ENCODE data around the gene AUNIP.
"Not testable (repeated sequence)": the region's sequence is repeated elsewhere in the genome, so short reads cannot be mapped to it uniquely, and the experiment has no call there.

Gene AUNIP

GRCh38 chr1:25862785-25863485 lies 3.7 kb upstream of the AUNIP start:
- DNase-seq, result no peak

- no peak for DNase-seq
Observed at GRCh38 chr1:25861316-25862286, 2.3 kb upstream of the AUNIP start.

GRCh38 chr1:25858494-25858893 lies 763 bp downstream of the AUNIP start:
- DNase-seq, result no peak

GRCh38 chr1:25856856-25857255 lies 2.4 kb downstream of the AUNIP start:
- no peak for DNase-seq

- DNase-seq, result no peak
Observed at GRCh38 chr1:25854554-25854953, 4.7 kb downstream of the AUNIP start.

GRCh38 chr1:25848531-25848930 lies 10.7 kb downstream of the AUNIP start:
- DNase-seq, result no peak

- no peak for DNase-seq
Observed at GRCh38 chr1:25847929-25848328, 11.3 kb downstream of the AUNIP start.

GRCh38 chr1:25845664-25846063 lies 13.6 kb downstream of the AUNIP start:
- DNase-seq, result no peak

GRCh38 chr1:25844536-25845337 lies 14.5 kb downstream of the AUNIP start:
- no peak for DNase-seq

GRCh38 chr1:25843483-25843882 lies 15.8 kb downstream of the AUNIP start:
- DNase-seq, result no peak

GRCh38 chr1:25839808-25840207 lies 19.4 kb downstream of the AUNIP start:
- DNase-seq, result not testable (repeated sequence)

GRCh38 chr1:25837262-25837875 lies 21.9 kb downstream of the AUNIP start:
- DNase-seq, result no peak

- no peak for DNase-seq
Observed at GRCh38 chr1:25836695-25837094, 22.6 kb downstream of the AUNIP start.

GRCh38 chr1:25834894-25835293 lies 24.4 kb downstream of the AUNIP start:
- no peak for DNase-seq

- no peak for DNase-seq
Observed at GRCh38 chr1:25833158-25833557, 26.1 kb downstream of the AUNIP start.

- DNase-seq, result no peak
Observed at GRCh38 chr1:25832336-25833037, 26.8 kb downstream of the AUNIP start.

GRCh38 chr1:25831569-25832196 lies 27.6 kb downstream of the AUNIP start:
- no peak for DNase-seq

GRCh38 chr1:25829046-25829445 lies 30.2 kb downstream of the AUNIP start:
- no peak for DNase-seq

- no peak for DNase-seq
Observed at GRCh38 chr1:25828491-25828890, 30.8 kb downstream of the AUNIP start.

- no peak for DNase-seq
Observed at GRCh38 chr1:25826571-25826970, 32.7 kb downstream of the AUNIP start.

- DNase-seq, result no peak
Observed at GRCh38 chr1:25825605-25826004, 33.7 kb downstream of the AUNIP start.
